HG02759 (cell line): Measurements from ENCODE around the gene FNDC3A.

Experiments
- ATAC-seq: cut with Tn5 transposase; IDR thresholded peaks from one replicate; pipeline ENCODE4 v1.9.1; 2021; ENCODE audit warnings: mild to moderate bottlenecking, moderate library complexity; ENCODE audit not compliant: unreplicated experiment

FNDC3A gene

DNA sequence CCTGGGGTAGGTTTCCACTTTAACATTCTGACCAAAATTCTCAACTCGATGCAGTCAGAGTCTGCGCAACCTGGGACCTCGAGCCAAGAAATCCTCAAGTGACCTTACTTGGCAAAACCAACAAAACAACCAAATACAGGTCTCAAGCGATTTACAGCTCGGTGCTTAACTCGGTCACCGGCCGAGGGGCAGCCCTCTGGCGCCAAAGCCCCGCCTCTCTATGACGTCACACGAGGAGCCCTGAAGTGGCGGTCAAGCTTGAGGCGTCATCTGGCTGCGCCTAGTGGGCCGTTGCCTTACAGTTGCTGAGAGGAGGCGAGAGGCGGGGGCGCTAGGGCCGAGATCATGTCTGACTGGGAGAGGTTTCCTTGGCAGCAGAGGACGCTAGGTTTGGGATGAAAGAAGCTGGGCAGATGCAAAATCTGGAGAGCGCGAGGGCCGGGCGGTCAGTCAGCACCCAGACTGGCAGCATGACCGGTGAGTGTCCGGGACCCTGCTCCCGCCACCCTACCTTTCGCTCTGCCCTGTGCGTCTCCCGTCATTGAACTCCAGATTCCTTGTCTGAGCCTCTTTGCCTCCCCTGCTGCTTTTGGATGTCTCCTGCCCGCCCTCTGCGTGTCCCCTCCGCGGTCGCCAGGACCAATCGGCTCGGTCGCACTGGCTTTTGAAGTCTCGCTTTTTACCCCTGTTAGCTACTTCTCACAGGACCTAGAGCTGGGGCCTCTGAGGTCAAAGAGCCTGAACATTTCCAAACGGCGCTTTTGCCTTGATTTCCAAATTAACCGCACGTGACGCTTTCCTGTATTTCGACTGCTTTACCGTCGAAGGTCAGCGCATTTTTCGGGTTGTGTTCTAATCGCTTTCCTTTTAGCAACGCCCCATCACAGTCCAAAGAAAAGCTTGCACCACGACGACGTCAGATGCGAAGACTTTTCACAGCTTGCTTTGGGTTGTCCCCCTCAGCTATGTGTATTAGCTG lies 272.2 kb downstream of the FNDC3A start, which contains the start of gene CDADC1:
TSS of gene CDADC1 (plus strand) at position 283 of the 979 bp plus-strand sequence. CDS start at position 396, 113 bp downstream.
- peak; percentile 98 for ATAC-seq

DNA sequence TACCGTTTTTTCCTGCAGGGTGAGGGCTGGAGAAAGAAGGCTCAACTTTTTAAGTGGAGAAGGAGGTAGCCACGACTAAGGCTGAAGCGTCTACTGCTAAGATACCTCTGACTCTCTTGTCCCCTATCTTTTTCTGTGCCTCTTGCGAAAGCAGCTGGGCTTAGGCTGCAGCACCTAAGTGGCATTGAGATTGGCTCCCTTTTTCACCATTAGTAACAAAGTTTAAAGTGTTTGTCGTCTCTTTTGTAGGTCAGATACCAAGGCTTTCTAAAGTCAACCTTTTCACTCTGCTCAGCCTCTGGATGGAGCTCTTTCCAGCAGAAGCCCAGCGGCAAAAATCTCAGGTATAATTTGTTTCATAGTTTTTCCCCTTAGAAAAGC lies 272.9 kb downstream of the FNDC3A start:
- ATAC-seq = peak; percentile 3

DNA sequence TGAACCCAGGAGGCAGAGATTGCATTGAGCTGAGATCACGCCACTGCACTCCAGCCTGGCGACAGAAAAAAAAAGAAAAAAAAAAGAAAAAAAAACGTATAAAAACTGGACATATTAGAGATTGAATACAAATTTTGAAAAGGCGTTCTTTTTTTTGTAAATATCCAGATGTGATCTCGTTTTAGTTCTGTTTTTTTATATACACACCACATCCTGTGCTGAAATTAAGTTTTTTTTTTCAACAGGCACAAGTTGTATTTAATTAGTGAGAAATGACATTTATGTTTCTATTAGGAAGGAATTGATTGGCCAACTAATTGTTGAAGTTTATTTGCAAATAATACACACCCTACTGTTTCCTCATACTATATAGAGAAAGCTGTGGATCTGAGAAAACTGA lies 275.6 kb downstream of the FNDC3A start:
- no peak for ATAC-seq

DNA sequence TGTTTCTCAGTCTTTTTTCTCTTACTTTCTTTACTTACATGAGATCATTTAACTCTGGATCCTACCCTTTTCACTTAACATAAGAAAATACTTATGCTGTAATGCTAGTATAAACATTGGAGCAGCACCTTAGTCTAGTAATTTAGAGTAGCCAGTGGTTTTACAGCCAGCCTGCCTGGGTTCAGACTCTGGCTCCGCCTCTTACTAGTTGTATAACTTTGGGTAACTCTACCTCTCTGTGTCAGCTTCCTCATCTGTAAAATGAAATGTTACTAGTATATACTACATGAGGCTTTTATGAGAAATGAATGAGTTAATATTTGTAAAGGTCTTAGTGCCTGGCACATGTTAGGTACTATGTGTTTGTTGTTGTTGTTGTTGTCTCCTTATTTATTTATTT lies 277.6 kb downstream of the FNDC3A start:
- ATAC-seq = no peak

DNA sequence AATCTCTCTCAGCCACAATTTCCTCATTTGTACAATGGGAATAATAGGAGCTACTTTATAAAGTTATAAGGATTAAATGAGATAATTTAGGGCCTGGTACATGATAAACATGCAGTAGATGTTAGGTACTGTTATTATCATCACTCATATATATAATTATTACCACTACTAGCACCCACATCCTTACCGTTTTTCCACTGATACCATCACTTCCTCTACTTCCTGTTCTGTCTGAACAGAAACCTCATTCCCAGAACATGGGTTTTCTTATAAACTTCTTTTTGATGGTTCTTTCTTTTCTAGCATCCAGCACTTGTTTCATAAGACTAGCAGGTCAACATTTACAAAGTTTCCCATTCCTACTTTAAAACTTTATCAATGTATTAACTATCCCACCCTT lies 278.3 kb downstream of the FNDC3A start:
- no peak for ATAC-seq

DNA sequence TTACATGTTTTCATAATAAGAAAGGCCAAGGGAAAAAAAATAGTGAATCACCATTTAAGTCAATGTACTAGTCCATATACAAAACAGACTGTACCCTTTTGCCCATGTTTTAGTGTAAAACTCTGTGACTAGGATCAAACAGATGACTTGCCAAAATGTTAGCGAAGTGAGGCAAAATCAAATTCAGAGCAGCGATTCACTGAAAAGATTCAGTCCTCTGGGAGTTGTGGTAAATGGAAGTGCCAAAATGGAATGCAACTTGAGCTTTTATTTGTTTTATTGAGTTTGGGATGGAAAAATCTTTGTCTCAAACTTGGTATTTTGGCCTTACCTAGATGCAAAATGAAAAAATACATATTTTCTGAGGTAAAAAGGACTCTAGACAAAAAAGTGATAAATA lies 281.1 kb downstream of the FNDC3A start:
- ATAC-seq = no peak

DNA sequence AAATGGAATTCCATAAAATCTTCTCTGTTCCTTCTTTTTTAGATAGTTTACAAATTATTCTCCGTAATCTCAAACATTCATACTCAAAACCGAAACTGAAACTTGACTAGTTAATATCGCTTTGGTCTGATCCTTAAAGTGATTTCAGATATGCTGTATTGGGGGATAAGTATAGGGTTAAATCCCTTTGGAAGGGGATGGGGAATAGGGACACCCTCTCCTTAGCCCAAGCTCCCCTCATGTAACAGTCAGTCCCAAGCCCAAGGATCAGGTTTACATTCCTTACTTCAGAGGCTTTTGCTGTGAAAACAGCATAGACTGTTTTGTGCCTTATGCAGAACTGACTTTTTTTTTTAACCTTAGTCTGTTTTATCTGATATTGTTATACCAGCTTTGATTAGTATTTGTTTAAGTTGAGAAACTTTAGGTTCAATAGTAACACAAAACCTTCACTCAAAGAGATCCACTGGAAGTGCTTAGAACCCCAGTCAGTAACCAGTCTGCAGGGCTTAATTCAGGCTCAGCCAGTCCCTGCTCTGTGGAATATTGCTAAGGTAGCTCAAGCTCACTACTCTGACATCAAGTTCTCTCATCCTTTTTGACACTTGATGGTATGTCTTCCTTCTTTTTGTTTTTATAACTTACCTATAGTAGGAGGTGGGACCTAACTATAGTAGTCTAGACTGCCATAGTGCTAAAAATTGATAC lies 282.5 kb downstream of the FNDC3A start:
- ATAC-seq = no peak
